ENCODE results near the gene KRTAP10-1.
A peak's percentile ranks its signal among the peaks of the same experiment; 100 is the strongest.

Gene KRTAP10-1

DNA sequence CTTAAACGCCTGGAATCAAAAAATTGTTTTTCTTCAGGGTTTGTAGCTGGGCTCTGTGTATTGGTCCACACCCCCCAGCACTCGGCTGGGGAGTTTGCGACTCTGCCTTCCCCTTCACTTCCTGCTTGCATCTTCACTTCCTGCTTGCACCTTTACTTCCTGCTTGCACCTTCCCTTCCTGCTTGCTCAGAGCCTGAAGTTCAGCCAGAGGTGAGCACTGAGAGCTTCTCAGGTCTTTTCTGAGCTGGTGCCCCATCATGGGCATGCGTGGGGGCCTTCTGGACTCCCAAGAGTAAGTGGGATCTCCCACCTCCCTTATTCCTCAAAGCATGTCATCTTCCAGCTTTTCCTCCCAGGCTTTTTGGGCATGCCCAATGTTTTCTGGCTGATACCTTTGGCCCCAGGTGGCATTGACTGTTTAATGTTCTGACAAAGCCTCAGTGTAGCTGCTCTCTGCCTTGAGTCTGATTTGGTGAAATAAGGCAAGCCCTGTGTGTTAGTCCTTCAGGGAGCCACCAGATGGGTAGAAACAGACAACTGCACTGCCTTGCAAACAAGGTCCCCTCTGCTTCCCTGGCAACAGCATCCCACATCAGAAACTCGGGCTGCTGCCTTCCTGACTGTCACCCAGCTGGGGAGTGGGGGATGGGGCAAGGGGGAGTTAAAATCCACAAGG is 7.8 kb upstream of the KRTAP10-1 start:
- DNase-seq: peak; percentile 13

DNA sequence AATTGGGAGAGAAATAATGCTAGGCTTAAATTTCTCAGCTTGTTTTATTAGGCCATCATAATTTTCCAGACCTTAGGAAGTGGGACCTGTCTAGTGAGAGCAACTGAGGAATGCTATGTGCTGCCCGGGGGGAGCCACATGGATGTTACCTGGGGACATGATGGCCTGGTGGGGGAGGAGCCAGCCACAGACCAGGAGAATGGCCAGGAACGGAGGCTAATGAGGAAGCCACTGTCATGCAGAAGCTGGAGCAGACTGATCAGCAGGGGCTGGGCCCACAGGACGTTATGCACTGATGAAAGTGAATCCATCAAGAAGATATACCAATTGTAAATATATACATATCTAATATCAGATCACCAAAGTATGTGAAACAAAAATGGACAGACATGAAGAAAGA is 4.6 kb upstream of the KRTAP10-1 start:
- no peak for DNase-seq

DNA sequence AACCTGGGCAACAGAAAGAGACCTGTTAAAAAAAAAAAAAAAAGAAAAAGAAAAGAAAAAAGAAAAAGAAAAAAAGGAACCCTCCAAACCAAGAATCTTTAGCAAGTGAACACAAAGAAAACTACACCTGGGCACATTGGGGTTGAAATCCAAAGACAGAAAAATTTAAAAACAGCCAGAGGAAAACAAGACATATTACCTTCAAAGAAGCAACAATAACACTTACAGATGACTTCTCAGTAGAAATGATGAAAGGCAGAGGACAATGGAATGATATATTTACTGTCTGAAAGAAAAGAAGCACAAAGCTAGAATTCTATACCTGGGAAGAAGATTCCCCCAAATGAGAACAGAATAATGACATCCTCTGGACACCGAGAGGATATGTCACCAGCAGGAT is 2.7 kb upstream of the KRTAP10-1 start:
- no peak for DNase-seq

DNA sequence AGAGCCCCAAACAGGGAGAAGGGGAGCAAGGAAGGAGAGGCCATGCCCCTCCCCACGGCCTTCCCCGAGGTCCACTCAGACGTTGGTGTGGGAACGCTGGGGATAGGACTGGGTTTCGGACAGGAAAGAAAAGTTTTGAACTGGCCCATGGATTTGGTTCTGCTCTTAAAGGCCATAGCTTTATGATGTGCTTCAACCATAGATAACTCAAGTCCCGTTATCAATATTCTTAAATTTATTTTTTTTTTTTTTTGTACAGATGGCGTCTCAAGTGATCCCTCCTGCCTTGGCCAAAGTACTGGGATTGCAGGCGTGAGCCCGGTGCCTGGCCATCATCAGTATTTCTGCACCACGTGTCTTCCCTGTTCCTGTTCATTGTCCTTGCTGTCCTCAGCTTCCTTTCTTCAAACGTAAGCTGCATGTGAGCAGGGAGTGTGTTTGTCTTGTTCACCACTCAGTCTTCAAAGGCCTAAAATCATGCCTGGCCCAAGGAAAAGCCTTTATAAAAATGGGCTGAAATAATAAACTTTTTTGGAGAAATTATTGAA is 820 bp upstream of the KRTAP10-1 start:
- DNase-seq: no peak

DNA sequence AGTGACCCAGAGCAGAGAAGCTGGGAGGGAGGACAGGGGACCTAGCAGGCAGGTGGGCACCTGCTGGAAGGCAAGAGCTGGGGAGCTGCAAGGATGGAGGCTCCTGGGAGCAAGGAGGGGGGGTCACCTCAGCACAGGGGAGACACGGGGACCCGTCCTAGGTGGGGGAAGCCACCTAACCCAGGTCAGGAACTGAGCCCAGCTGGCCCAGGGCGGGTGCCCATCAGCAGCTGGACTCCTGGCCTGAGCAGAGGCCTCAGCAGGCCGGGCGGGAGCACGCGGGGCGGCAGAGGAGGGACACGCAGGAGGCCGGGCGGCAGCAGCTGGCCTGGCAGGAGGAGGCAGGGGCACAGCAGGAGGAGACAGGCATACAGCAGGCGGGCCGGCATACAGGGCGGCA is 949 bp downstream of the KRTAP10-1 start:
- DNase-seq: no peak

DNA sequence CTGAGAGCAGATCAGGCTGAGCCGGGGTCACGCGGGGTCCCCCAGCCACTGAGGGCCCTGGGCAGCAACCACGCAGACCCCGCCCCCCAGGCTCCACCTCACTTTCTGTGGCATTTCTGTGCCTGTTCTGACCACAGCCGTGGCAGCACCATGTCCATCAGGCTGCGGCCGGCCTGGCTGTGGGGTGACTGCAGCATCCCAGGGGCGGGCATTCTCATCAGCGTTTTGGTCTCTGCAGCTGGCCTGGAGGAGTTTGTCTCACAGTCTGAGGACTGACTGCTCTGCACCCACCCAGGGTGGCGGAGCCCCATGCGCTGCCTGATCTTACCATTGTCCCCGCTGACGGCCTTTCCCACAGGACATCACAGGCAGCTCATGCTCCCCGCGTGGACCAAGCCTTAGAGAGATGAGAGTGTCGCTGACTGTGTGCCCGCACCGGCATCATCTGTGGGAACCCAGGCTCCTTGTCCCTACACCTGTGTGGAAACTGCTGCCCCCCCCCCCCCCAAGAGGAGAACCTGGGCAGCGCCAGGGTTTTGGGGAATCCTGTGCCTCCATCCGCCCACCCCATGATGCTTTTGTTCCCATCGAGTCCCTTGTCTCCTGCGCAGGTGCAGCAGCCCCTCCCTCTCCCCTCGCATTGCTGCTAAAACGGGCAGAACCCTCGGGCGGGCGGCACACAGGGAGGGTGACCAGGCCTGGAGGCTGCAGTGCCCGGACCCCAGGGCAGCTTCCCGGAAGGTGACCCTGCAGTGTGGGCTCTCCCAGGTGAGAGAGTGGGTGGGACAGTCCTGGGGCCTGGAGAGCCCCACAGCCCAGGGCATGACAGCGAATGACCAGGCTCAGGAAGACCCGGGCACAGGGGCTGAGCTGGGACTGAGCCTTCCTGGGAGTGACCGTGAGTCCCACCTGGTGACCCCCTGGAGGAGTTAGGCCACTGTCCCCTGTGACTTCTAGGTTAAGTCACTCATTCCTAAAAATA is 1.8 kb downstream of the KRTAP10-1 start:
- DNase-seq: no peak

DNA sequence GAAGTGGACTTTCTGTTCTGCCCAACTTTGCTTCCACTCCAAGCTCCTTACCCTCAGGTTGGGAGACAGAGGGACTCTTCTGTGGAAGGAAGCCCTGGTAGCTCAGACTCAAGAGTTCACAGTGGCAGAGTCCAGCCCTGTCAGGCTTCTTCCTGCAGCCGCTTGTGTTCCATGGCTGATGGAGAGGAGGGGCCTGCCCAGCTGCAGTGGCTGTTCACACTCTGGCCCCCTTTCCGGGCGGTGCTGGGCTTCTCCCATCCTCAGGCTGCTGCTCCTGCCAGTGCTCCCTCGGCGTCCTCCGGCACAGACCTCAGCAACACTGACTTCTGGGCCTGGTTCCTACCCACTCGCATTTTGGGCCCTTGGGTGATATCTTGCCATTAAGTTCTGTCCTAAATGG is 4.0 kb downstream of the KRTAP10-1 start:
- no peak for DNase-seq

DNA sequence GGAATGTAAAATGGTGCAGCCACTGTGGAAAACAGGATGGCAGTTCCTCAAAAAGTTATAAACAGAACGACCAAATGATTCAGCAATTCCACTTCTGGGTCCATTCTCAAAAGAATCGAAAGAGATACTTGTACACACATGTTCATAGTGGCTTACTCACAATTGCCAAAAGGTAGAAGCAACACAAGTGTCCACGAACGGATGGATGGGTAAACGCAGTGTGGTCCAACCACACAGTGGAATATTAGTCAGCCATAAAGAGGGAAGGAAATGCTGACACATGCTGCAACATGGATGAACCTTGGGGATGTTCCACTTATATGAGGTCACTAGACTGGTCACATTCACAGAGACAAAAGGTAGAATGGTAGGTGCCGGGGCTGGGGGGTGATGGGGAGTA is 5.3 kb downstream of the KRTAP10-1 start:
- DNase-seq: no peak

DNA sequence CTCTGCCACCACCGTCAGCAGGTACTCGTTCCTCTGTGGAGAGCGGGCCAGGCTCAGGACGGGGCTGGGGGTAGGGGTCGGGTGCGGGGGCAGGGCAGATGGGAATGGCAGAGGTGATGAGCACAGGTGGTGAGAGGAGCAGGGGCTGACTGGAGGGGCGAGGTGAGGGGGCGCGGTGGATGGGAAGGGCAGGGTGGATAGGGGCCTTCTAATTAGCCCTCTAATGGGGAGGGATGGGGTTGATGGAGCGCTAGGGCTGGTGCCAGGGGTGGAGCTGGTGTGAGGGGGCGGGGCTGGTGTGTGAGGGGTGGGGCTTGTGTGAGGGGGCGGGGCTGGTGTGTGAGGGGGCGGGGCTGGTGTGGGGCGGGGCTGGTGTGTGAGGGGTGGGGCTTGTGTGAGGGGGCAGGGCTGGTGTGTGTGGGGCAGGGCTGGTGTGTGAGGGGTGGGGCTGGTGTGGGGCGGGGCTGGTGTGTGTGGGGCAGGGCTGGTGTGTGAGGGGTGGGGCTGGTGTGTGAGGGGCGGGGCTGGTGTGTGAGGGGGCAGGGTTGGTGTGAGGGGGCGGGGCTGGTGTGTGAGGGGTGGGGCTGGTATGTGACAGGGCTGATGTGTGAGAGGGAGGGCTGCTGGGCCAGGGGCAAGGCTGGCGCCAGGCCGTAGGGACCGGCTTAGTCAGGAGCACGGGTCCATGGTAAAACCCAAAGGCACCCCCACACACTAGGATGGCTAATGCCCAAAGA is 5.9 kb downstream of the KRTAP10-1 start:
- DNase-seq: no peak

DNA sequence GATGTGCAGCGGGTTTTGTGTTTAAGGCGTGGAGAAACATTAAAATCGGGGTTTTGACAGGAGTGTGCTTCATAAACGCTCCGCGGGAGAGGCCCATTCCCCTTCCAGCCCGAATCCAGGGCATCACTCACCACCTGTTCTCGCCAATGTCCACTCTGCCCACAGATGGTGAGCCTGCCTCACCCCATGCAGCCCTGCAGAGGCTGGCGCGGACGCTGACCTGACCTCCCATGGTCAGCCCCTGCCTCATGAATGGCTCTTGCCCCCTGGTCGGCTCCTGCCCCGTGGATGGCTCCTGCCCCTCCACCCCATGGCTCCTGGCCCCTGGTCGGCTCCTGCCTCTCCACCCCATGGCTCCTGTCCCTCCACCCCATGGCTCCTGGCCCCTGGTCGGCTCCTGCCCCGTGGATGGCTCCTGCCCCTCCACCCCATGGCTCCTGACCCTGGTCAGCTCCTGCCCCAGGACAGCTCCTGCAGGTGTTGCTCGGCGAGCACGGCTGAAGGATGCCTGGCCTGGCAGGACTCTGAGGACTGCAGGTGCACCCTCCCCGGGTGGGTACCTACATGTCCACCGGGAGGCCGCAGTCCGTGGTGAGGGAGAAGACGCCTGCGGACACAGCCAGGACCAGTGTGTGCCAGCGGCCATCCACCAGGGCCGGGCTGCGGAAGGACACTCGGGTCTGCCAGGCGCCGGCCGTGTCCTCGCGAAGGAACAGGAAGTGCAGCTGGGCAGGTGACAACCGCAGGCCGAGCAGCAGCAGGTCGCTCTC is 6.7 kb downstream of the KRTAP10-1 start:
- no peak for DNase-seq

DNA sequence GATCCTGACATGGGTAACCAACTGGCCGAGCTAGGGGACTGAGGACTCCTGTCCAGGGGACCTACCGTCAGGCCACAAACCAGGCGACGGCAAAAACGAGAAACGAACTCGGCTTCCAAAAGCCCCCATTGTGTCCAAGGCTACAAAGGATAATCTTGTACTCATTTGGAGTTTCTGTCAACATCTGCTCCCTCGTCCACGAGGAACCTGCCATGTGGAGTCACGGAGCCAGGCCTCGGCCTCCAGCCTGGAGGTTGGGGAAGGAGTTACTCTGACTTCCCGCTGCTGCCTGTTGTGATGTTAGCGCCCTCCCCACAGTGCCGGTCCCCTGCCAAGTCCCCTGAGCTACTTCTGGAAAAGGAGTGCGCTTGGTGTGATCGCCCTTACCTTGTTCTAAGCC is 7.3 kb downstream of the KRTAP10-1 start:
- no peak for DNase-seq

DNA sequence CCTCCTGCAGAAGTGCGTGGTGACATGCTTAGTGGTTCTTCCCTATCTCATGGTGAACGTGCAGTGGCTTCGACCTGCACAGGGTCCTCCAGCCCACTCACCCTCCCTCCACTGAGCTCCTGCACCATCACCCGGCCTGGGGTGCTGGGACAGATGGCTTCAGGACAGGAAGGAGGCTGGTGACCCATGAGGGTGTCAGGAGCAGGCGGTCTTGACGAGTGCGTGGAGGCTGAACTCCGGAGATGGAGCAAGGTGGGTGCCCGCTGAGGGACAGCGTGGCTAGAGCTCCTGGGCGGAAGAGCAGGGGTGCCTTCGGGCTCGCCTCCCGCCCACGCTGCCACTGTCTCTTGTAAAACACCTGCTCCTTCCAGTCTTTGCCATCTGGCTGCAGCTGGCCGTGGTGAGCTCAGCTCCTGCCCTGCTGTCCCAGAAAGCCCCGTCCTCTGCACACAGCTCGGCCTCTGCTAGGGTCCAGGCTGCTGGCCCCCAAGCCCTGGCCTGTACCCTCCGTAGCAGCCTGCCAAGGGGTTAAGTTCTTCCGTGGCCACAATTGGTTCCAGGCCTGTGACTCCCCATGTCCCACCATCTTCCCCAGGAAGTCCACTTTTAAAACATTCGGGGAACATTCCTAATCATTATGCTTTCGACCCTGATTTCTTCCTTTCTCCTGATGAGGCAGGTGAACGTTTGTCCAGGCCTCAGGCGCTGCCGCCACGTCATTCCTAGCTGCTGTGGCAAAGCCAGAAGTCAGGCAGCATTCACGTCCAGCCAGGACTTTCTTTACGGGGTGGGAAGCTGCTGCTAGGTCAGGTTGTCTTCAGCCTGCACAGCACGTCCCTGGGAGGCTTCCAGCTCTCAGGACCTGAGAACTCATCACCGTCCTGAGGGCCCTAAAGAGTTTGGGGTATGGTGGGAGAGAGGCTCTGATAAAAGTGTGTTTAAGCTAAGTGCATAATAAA is 8.1 kb downstream of the KRTAP10-1 start:
- DNase-seq: no peak

DNA sequence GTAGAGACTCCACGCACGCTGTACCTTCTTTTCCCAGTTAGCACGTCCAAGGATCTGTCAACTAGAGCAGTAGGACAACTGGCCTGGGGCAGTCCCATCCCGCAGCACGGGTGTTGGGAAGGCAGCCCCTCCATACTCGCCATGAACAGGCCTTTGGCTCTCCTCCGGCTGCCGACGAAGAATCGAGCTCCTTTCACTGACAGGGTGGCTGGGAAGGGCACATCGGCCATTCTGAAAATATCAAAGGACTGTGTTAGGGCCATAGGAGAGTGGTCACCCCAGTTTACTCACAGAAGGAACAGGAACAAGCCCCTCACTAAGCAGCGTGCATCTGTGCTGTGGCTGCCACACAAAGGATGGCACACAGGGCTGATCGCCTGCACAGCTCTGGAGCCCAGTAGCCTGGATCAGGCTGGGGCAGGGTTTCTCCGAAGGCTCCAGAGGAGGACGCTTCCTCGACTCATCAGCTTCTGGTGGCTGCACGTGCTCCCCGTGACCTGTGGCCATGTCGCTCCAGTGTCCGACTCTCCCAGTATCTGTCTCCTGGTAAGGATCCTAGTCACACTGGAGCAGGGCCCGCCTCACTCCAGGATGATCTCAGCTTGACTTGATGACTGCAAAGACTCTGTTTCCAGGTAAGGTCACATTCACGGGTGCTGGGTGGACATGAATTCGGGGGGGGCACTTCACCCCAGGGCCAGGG is 8.9 kb downstream of the KRTAP10-1 start:
- DNase-seq: no peak

DNA sequence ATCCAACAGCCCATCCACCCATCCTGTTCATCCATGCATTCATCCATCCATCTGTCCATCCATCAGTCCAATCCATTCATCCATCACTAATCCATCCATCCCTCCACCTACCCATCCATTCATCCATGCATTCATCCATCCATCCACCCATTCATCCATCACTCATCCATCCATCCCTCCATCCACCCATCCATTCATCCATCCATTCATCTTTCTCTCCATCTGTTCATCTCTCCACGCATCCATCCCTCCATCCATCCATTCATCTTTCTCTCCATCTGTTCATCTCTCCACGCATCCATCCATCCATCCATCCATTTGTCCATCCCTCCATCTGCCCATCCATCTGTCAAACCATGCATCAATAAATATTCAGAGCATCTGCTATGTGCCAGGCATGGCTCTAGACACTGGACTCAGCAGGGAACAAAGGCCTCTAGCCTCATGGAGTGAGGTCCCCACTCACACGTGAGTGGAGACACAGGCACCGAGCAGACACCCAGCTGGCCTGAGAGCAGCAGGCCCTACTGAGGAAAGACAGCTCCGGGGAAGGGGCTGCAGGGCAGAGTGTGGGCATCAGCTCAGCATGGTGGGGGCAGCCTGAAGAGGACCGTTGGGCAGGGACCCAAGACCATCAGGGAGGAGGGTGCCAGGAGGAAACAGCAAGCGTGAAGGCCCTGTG is 9.6 kb downstream of the KRTAP10-1 start:
- no peak for DNase-seq

DNA sequence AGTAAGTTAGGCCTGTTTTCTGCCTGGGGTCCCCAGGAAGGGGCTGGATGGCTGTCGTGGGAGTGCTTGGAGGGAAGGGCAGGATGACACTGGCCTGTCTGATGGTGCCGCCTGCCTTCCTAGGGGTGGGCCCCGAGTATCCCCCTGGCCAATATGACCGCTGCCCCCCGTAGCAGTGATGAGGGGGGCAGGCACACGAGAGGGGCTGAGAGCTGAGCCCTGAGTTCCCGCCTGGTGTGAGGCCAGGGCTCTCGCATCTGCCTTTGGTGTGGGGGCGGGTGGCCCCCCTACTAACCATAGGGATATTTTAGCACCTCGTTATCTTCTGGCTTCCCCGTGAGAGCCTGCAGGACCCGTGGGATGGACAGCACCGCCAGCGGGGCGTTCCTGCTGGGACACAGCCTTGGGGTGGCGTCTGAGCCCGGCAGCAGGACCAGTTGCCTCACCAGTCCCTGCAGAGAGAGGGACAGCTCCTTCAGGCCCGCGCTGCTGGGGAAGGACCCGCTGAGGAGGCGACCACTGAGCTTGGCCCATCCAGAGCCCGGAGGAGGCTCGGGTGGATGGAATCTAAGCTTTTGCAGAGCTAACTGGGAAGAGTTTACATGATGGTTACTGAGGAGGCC is 10.4 kb downstream of the KRTAP10-1 start:
- DNase-seq: no peak

DNA sequence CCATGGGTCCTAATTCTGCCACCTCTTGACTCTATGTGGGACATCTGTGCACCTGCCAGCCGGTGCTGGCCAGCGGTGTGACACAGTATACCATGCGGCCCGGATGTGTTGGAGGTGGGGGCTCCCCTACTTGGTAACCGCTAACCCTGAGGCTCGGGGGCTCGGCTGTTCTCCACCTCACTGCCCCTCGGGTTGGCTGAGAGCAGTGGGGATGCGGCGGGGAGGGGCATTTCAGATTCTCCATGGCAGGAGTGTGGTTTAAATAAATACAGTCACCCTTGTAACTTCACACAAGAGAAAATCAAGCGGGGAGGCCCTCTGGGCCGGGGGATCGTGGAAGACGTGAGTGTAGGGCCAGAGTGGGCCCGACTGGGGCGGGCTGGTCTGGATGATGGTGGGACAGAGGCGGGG is 11.0 kb downstream of the KRTAP10-1 start:
- DNase-seq: no peak

DNA sequence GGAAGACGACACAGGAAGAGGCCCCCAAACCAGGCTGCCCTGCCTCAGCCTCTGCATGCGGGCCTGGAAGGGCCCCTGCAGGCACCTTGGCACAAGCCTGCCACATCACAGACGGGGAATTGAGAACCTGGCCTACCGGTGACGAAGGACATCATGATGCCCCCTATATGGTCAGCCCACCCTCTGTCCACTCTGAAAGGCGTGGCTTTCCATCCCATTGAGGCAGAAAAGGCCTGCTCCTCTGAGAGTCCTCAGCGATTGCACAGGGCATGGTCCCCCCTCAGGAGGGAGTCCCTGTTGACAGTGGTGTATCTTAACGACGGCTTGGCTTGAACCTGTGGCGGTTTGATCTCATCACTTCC is 11.4 kb downstream of the KRTAP10-1 start:
- no peak for DNase-seq

DNA sequence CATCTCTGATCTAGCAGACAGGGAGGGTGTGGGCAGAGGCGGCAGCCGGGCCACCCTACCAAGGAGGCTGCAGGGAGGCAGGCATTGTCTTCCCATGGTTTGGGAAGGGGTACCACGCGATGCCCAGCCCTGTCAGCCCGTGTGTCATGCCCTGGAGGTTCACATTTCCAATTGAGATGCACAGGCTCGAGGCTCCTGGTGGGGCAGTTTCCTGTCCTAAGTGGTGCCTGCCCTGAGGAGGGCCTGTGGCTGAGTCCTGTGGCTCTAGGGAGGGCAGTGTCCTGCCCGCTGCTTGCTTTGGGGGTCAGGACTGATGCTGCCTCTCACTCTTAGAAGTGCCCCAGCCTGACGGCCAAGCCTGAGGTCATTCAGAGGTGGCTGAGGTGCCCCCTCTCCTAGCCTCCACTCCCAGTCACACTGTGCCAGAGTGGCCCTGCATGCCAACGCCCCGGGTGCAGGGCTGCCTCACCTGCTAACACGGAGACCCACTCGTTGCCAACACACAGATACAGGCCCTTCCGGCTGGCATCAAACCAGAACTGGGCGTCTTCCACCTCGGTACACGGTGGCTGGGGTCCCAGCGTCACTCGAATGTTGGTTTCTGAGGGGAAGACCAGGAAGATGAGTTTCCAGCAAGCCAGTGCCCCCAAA is 11.9 kb downstream of the KRTAP10-1 start:
- DNase-seq: no peak

All from activated CD4-positive, alpha-beta T cell treated with anti-CD3 and anti-CD28 coated beads, Interleukin-2, amount 50 U/mL, for 1 hour (primary cell).